Fibroblast of lung (primary cell): Measurements from ENCODE around the gene MOSPD3. TPM values are rescaled to one million over a fixed set of nuclear protein-coding genes. Genes with fewer than 3 reads are reported as not detected.

Experiments
- DNase-seq, 2 donors: peaks; one replicate each; pipeline versions ENCODE4 v3.0.0 to v3.0.0-alpha.2; 2010; ENCODE audit warnings: low read depth in 2 of 2
- H2AFZ ChIP-seq: 2 replicates; pipeline ENCODE4 v1.5.1; 2012; ENCODE audit warnings: low read length, control low read depth, inconsistent platforms
- H3K27ac ChIP-seq: 2 replicates; pipeline ENCODE4 v1.5.1; 2011; ENCODE audit warnings: low read length, control low read depth; ENCODE audit not compliant: insufficient read depth
- H3K27me3 ChIP-seq: 2 replicates; pipeline ENCODE4 v1.5.1; 2011; ENCODE audit warnings: mild to moderate bottlenecking, low read length; ENCODE audit not compliant: control insufficient read depth, insufficient read depth
- H3K36me3 ChIP-seq: 2 replicates; pipeline ENCODE4 v1.5.1; 2011; ENCODE audit warnings: low read length; ENCODE audit not compliant: control insufficient read depth, insufficient read depth
- H3K4me1 ChIP-seq: 2 replicates; pipeline ENCODE4 v1.5.1; 2011; ENCODE audit warnings: low read length; ENCODE audit not compliant: control insufficient read depth, insufficient read depth; ENCODE audit errors: extremely low read depth
- H3K4me2 ChIP-seq: 2 replicates; pipeline ENCODE4 v1.5.1; 2011; ENCODE audit warnings: low read length, control low read depth; ENCODE audit not compliant: insufficient read depth; ENCODE audit errors: extremely low read depth
- H3K4me3 ChIP-seq, 4 experiments: fragments of 200-600 bp in 1 of 4; sonication (generic) in 1 of 4; replicated peaks in 1 of 4; 2 replicates each; pipeline ENCODE4 v1.5.1; 2011 to 2016; ENCODE audit warnings: low read length in 4 of 4, low read depth in 3 of 4, mild to moderate bottlenecking in 3 of 4, control low read depth in 2 of 4, inconsistent platforms in 1 of 4, mixed read lengths in 1 of 4; ENCODE audit not compliant: insufficient read depth in 1 of 4; ENCODE audit errors: control extremely low read depth in 1 of 4
- H3K79me2 ChIP-seq: 2 replicates; pipeline ENCODE4 v1.5.1; 2012; ENCODE audit warnings: mild to moderate bottlenecking, low read length, inconsistent platforms; ENCODE audit not compliant: control insufficient read depth, insufficient read depth
- H3K9ac ChIP-seq: 2 replicates; pipeline ENCODE4 v1.5.1; 2011; ENCODE audit warnings: mild to moderate bottlenecking, low read length, control low read depth; ENCODE audit not compliant: insufficient read depth
- H3K9me3 ChIP-seq: 2 replicates; pipeline ENCODE4 v1.5.1; 2012; ENCODE audit warnings: low read depth, low read length; ENCODE audit not compliant: control insufficient read depth, insufficient read depth
- H4K20me1 ChIP-seq: 2 replicates; pipeline ENCODE4 v1.5.1; 2011; ENCODE audit warnings: low read length; ENCODE audit not compliant: control insufficient read depth, insufficient read depth; ENCODE audit errors: extremely low read depth
- CTCF ChIP-seq, 2 donors: IDR thresholded peaks in 1 of 2; conservative IDR thresholded peaks in 1 of 2; 1 replicate in 1 of 2; 2 replicates in 1 of 2; pipeline ENCODE4 v1.5.1; 2011 to 2012; ENCODE audit warnings: low read length in 2 of 2, control low read depth in 1 of 2, inconsistent platforms in 1 of 2, low read depth in 1 of 2, mild to moderate bottlenecking in 1 of 2
- EZH2 ChIP-seq: IDR thresholded peaks from 2 replicates; pipeline ENCODE4 v1.5.1; 2012; ENCODE audit warnings: low read length, control low read depth, mild to moderate bottlenecking; ENCODE audit errors: missing control alignments
- polyA plus RNA-seq, 2 donors: library from polyadenylated mRNA; depleted of rRNA in 1 of 2; stranded (reverse) in 1 of 2; unstranded in 1 of 2; fragments of >200 nt; gene quantifications; 2 replicates each; pipeline ENCODE4 v1.2.1, GENCODE V29; 2011 to 2012; ENCODE audit warnings: missing spikeins in 1 of 2
- total RNA-seq: library from RNA; depleted of rRNA; stranded (reverse); fragments of >200 nt; gene quantifications from 2 replicates; pipeline ENCODE4 v1.2.1, GENCODE V29; 2014

Gene MOSPD3
- total and polyA plus RNA-seq, 2 donors (not counting 1 experiment from before 2014, with no cell fraction given), result 5.9 to 12.8 TPM

- no peak overlapping the region for H2AFZ ChIP-seq
These were observed 13.9 kb upstream of the MOSPD3 start for GRCh38 chr7:100598425-100598824.

GRCh38 chr7:100599911-100600729, 12.2 kb upstream of the MOSPD3 start:
- no peak overlapping the region for H3K4me2 ChIP-seq
- H3K4me1 ChIP-seq, result peaks cover 2% of the 10 kb centered on the region
- TF ChIP-seq EZH2, result no peak
- no peak for TF ChIP-seq CTCF (conservative IDR thresholded peaks at IDR 0.05 in 1 of 2, IDR thresholded peaks at IDR 0.05 in 1 of 2; ENCODE audit: low read depth in 1 of 2, low read length in 2 of 2)
- no peaks in the 10 kb centered on the region for H4K20me1 ChIP-seq
- H3K79me2 ChIP-seq, result peaks cover 16% of the 10 kb centered on the region
- H3K27me3 ChIP-seq, result no peaks in the 10 kb centered on the region
- H3K4me3 ChIP-seq, result no peak overlapping the region
- H3K9me3 ChIP-seq, result no peaks in the 10 kb centered on the region
- peaks cover 2% of the 10 kb centered on the region for H3K36me3 ChIP-seq
- DNase-seq, result no peak
- no peak overlapping the region for H3K9ac ChIP-seq
- no peak overlapping the region for H2AFZ ChIP-seq
- H3K27ac ChIP-seq, result no peak overlapping the region

More at GRCh38 chr7:100598425-100598824, 13.9 kb upstream of the MOSPD3 start:
- no peak overlapping the region for H3K4me3 ChIP-seq
- TF ChIP-seq CTCF (conservative IDR thresholded peaks at IDR 0.05 in 1 of 2, IDR thresholded peaks at IDR 0.05 in 1 of 2; ENCODE audit: low read depth in 1 of 2, low read length in 2 of 2) (no peak), EZH2 (no peak)
- DNase-seq, result peak in 1 of 2 donors; percentile 52
- no peaks in the 10 kb centered on the region for H3K27me3 ChIP-seq
- no peaks in the 10 kb centered on the region for H3K9me3 ChIP-seq
- H3K27ac ChIP-seq, result no peak overlapping the region
- peaks cover 2% of the 10 kb centered on the region for H3K4me1 ChIP-seq
- no peak overlapping the region for H3K4me2 ChIP-seq
- peaks cover 11% of the 10 kb centered on the region for H3K79me2 ChIP-seq
- no peaks in the 10 kb centered on the region for H3K36me3 ChIP-seq
- no peaks in the 10 kb centered on the region for H4K20me1 ChIP-seq
- H3K9ac ChIP-seq, result no peak overlapping the region

GRCh38 chr7:100600730-100601038, 11.7 kb upstream of the MOSPD3 start:
- H3K27ac ChIP-seq, result no peak overlapping the region
- no peak overlapping the region for H3K9ac ChIP-seq
- no peak overlapping the region for H3K4me2 ChIP-seq
- no peak overlapping the region for H2AFZ ChIP-seq
- DNase-seq, result no peak
- peaks cover 4% of the 10 kb centered on the region for H3K4me1 ChIP-seq
- H3K27me3 ChIP-seq, result no peaks in the 10 kb centered on the region
- TF ChIP-seq EZH2, result no peak
- no peak for TF ChIP-seq CTCF (conservative IDR thresholded peaks at IDR 0.05 in 1 of 2, IDR thresholded peaks at IDR 0.05 in 1 of 2; ENCODE audit: low read depth in 1 of 2, low read length in 2 of 2)
- peaks cover 20% of the 10 kb centered on the region for H3K79me2 ChIP-seq
- peaks cover 6% of the 10 kb centered on the region for H3K36me3 ChIP-seq
- H3K4me3 ChIP-seq, result no peak overlapping the region
- no peaks in the 10 kb centered on the region for H3K9me3 ChIP-seq
- no peaks in the 10 kb centered on the region for H4K20me1 ChIP-seq
